ENCODE measurements around the gene TLE4.

DNA sequence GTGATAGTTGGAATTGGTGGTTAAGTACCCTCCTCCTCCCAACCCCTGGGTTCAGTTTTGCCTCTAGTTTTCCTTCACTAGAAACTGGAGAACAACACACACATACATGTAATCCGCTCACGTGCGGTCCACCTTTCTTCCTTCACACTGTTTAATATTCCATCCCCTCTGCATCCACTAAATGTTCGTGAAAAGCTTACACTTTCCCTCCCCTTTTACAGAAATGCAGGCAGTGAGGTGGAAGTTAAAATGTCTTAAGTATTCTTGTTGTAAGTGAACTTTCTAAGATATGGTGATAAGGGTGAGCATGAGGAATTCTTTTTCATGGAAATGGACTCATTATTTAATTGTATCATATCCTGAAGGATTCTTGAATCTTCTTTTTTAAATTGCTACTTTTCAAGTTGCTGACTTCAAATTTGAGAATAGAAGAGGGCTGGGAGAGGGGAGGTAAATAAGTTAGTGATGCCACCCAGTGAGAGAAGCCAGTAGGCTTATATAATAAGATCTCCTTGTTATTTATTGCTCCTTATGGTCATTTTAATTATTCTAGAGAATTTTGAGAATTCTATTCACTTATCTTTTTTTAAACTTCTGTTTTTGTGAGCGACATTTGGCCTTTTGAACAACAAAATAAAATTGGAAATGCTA is 90.2 kb downstream of the TLE4 start:
- TF ChIP-seq, protein P1, sequence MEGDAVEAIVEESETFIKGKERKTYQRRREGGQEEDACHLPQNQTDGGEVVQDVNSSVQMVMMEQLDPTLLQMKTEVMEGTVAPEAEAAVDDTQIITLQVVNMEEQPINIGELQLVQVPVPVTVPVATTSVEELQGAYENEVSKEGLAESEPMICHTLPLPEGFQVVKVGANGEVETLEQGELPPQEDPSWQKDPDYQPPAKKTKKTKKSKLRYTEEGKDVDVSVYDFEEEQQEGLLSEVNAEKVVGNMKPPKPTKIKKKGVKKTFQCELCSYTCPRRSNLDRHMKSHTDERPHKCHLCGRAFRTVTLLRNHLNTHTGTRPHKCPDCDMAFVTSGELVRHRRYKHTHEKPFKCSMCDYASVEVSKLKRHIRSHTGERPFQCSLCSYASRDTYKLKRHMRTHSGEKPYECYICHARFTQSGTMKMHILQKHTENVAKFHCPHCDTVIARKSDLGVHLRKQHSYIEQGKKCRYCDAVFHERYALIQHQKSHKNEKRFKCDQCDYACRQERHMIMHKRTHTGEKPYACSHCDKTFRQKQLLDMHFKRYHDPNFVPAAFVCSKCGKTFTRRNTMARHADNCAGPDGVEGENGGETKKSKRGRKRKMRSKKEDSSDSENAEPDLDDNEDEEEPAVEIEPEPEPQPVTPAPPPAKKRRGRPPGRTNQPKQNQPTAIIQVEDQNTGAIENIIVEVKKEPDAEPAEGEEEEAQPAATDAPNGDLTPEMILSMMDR (conservative IDR thresholded peaks at IDR 0.05 in 1 of 2, IDR thresholded peaks at IDR 0.05 in 1 of 2; ENCODE audit: extremely low read depth in 1 of 2, insufficient read depth in 1 of 2, low read depth in 1 of 2, low read length in 2 of 2) = no peak
- no peak for TF ChIP-seq EZH2 (IDR thresholded peaks at IDR 0.05; ENCODE audit: borderline replicate concordance, low read length)
